Astrocyte (in vitro differentiated cells and primary cell): ENCODE results near the gene PDLIM3.

Experiments
- EZH2 ChIP-seq: IDR thresholded peaks from 2 replicates; pipeline ENCODE4 v1.6.1; 2012; ENCODE audit warnings: mild to moderate bottlenecking, low read length, inconsistent platforms; ENCODE audit not compliant: insufficient read depth
- TF ChIP-seq, protein P1 (sequence below): IDR thresholded peaks from 2 replicates; pipeline ENCODE4 v1.5.1; 2011; ENCODE audit warnings: low read depth, mild to moderate bottlenecking, inconsistent platforms, low read length, moderate library complexity; ENCODE audit not compliant: insufficient read depth

DNA sequence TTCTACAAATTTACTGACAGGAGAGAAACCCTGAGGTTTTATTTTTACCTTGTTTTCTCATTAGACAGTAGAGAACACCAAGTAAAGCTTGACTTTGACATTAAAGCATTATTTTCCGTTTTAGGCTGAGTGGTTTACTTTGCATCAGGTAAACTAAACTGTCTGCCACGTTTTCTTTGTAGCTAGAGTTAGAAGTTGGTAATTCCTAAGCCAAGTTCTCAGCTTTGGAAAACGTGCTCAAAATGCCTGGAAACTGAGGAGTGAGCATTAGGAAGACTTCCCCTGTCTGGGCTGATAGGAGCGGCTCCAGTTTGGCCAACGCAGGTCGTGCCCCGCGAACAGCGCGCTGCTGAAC is 819 bp downstream of the PDLIM3 start:
- TF ChIP-seq, protein P1, sequence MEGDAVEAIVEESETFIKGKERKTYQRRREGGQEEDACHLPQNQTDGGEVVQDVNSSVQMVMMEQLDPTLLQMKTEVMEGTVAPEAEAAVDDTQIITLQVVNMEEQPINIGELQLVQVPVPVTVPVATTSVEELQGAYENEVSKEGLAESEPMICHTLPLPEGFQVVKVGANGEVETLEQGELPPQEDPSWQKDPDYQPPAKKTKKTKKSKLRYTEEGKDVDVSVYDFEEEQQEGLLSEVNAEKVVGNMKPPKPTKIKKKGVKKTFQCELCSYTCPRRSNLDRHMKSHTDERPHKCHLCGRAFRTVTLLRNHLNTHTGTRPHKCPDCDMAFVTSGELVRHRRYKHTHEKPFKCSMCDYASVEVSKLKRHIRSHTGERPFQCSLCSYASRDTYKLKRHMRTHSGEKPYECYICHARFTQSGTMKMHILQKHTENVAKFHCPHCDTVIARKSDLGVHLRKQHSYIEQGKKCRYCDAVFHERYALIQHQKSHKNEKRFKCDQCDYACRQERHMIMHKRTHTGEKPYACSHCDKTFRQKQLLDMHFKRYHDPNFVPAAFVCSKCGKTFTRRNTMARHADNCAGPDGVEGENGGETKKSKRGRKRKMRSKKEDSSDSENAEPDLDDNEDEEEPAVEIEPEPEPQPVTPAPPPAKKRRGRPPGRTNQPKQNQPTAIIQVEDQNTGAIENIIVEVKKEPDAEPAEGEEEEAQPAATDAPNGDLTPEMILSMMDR = no peak
- TF ChIP-seq EZH2 = no peak
